ENCODE results near the gene DNAJA3. TPM values are rescaled to one million over a fixed set of nuclear protein-coding genes. Genes with fewer than 3 reads are reported as not detected.
A peak's percentile ranks its signal among the peaks of the same experiment; 100 is the strongest.

Gene DNAJA3
- total RNA-seq, 4 donors from 2014 or later: 37.4 to 44.1 (median 40.8) TPM

DNA sequence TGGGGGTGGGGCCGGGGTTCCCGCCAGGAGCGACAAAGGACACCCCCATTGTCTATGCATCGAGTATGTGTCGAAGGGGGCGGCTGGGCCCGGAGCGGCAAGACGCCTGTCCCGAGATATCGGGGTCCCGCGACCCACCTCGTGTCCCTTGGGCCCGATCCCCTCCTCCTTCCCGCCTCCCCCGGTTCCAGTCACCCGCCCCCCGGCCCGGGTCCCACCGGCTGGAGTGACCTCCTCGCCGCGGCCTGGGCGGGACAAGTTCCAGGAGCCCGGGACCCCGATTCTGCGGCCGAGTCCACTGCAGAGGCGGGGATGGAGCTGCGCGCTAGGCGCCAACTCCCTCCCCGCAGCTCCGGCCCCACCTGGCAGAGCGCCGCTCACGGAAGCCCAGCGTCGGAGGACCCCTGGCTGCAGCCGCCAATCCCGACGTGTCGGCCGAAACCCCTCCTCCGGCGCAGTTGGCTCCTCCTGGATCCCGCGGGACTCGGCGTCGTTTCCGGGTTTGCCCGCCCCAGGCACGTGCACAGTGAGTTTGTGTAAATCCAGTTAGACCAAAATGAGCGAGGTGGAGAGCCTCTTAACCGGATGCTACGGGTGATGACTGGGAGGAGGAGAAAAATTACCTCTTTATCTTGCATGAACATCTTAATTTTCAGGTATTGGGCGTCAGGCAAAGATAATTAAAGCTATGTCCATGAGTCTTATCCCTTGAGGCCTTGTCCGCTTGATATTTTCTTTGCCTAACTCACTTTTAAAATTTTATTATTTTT, 48.7 kb downstream of the DNAJA3 start, which contains the start of gene NMRAL1:
Gene NMRAL1, minus strand, starts transcription at position 434 of the 770 bp plus-strand sequence. CDS start 493 bp downstream, outside the sequence.
- 1 to 2% methylated on average over 39 to 57 of the region's 60 CpGs for WGBS, 2 donors
- peak within 1 kb of the TSS; percentile 62 for H3K4me3 ChIP-seq (ENCODE audit: low read depth, poor library complexity, severe bottlenecking)
- peak; percentile 93 to 98 for DNase-seq (ENCODE audit: low spot score in 2 of 2)
- peak in 1 of 2 donors; percentile 25 for TF ChIP-seq POLR2A (IDR thresholded peaks at IDR 0.05)
- TF ChIP-seq, protein P1, sequence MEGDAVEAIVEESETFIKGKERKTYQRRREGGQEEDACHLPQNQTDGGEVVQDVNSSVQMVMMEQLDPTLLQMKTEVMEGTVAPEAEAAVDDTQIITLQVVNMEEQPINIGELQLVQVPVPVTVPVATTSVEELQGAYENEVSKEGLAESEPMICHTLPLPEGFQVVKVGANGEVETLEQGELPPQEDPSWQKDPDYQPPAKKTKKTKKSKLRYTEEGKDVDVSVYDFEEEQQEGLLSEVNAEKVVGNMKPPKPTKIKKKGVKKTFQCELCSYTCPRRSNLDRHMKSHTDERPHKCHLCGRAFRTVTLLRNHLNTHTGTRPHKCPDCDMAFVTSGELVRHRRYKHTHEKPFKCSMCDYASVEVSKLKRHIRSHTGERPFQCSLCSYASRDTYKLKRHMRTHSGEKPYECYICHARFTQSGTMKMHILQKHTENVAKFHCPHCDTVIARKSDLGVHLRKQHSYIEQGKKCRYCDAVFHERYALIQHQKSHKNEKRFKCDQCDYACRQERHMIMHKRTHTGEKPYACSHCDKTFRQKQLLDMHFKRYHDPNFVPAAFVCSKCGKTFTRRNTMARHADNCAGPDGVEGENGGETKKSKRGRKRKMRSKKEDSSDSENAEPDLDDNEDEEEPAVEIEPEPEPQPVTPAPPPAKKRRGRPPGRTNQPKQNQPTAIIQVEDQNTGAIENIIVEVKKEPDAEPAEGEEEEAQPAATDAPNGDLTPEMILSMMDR (IDR thresholded peaks at IDR 0.05): no peak
- intact Hi-C loops (cut with DNase I; ENCODE audit: low total_unique reads): no loop called here

DNA sequence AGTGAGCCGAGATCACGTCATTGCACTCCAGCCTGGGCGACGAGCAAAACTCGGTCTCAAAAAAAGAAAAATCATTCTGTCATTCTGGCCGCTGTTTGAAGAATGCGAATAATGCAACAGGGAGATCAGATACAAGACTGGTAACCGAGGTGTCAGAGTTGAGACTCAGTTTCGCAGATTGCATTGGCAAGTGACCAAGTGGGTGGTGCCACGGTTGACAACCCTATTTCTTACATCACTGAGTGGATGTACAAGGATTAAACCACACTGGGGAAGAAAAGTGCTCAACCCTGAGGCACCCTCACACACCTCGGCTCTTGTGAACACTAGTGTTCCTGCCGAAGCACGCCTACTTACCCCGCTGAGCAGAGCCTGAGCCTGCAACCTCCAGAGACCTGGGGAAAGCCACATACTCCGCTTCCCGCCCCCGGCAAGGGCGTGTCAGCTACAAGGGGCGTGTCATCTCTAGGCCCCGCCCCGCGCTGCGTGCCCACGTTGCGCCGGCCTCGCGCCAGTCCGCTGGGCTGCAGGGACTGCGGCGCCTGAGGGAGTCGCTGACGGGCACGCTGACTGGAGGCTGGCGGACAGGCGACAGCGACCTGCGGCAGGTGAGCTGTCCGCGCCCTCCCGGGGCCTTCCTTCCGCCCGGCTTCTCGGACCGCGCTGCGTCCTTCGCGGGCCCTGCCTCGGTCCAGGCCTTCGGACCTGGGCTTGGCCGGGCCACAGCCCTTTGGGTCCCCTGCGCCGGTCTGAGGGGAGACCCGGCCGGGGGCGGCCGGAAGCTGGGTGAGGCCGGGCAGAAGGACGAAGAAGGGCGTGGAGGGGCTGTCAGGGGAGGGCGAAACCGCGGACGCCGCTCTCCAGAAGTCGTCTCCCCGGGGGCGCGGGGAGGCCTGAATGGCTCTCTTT, 50.5 kb downstream of the DNAJA3 start, which contains the start of gene HMOX2:
Gene HMOX2, plus strand, starts transcription at position 519 of the 909 bp plus-strand sequence. CDS start 29,127 bp downstream, outside the sequence.
- intact Hi-C loops (cut with DNase I; ENCODE audit: low total_unique reads): no loop called here
- DNase-seq (ENCODE audit: low spot score in 2 of 2): peak; percentile 92 to 98
- TF ChIP-seq, protein P1 (IDR thresholded peaks at IDR 0.05): no peak
- no peak for TF ChIP-seq POLR2A (IDR thresholded peaks at IDR 0.05)
- peak within 1 kb of the TSS; percentile 78 for H3K4me3 ChIP-seq (ENCODE audit: low read depth, poor library complexity, severe bottlenecking)
- 12 to 13% methylated on average over 39 to 41 of the region's 70 CpGs for WGBS, 2 donors

DNA sequence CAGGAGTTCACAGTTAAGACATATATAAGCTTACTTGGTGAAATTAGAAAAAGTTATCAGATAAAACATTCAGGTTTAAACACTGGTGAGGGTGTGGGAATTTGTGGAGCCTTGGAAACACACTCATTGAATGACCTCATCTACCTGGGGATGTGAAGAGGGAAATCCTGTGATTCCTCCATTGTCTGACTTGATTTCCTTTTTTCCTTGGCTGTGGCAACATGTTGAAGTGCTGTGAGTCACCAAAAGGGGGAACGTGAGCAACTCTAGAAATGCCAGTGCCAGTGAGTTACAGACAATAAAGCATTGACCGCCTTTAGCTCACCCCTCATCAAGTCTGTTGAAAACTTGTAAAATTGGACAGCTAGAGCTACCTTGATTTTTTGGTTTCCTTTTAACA, 52.3 kb downstream of the DNAJA3 start:
- no peak overlapping the region for H3K4me3 ChIP-seq (ENCODE audit: low read depth, poor library complexity, severe bottlenecking)
- DNase-seq (ENCODE audit: low spot score in 2 of 2): no peak
- 43 to 51% methylated on average over 2 of the region's 2 CpGs for whole genome bisulfite sequencing, 2 donors
- intact Hi-C loops (cut with DNase I; ENCODE audit: low total_unique reads): no loop called here
- TF ChIP-seq POLR2A (IDR thresholded peaks at IDR 0.05): no peak
- TF ChIP-seq, protein P1 (IDR thresholded peaks at IDR 0.05): no peak

DNA sequence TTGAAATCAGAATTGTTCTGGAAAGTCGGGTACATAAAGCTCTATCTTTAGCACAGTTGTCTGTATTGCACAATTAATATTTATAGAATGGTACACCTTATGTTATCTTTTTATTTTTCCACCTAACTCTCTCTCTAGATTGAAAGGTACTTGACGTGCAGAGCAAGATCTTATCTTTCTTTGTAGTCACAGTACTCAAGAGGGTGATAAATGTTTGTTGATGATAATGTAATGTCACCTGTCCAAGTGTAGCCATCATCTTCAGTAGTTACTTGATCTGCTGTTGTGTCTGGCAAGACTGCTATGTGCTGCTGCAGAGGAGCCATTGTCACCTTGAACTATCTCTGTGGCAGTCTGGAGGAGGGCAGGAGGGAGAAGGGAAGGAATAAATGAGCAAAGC, 55.9 kb downstream of the DNAJA3 start:
- intact Hi-C loops (cut with DNase I; ENCODE audit: low total_unique reads): no loop called here
- no peak overlapping the region for H3K4me3 ChIP-seq (ENCODE audit: low read depth, poor library complexity, severe bottlenecking)
- TF ChIP-seq POLR2A (IDR thresholded peaks at IDR 0.05): no peak
- TF ChIP-seq, protein P1 (IDR thresholded peaks at IDR 0.05): no peak
- 52 to 54% methylated on average over 2 of the region's 2 CpGs for WGBS, 2 donors
- DNase-seq (ENCODE audit: low spot score in 2 of 2): no peak

DNA sequence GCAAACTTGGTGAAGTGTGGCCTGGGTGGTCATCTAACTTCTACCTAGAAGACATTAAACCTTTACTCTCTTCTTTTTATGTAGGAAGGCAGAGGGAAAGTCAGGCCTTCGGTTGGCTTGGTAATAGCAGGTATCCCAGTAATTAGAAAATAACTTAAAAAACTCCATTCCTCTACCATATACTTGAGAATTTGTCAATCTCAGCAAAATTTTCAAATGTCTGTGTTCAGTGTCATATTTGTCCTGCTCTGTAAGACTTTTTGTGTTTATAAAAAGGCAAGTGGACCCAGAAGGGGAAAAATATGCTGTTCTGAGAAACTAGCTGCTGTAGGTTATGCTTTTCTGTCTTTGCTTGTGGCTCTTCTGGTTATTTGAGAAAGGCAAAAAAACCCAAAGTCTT, 56.3 kb downstream of the DNAJA3 start:
- intact Hi-C loops (cut with DNase I; ENCODE audit: low total_unique reads): no loop called here
- 93 to 94% methylated on average over 1 of the region's 1 CpG for WGBS, 2 donors
- no peak overlapping the region for H3K4me3 ChIP-seq (ENCODE audit: low read depth, poor library complexity, severe bottlenecking)
- no peak for DNase-seq (ENCODE audit: low spot score in 2 of 2)
- TF ChIP-seq, protein P1 (IDR thresholded peaks at IDR 0.05): no peak
- no peak for TF ChIP-seq POLR2A (IDR thresholded peaks at IDR 0.05)

Measured in lower leg skin (tissue), 4 donors.